Caki2 (cell line): ENCODE measurements around the gene ARID5B. TPM values are rescaled to one million over a fixed set of nuclear protein-coding genes. Genes with fewer than 3 reads are reported as not detected.

Source experiments
- DNase-seq: peaks from one replicate; pipeline ENCODE4 v3.0.0-alpha.2; 2015; ENCODE audit warnings: low read depth
- in situ Hi-C: cut with HindIII; loops from 2 replicates; pipeline ENCODE4 v1.10.0; 2016; ENCODE audit warnings: low sequenced_read_pairs, low pct_unique_long_range_greater_than_20kb, mixed read lengths
- total RNA-seq: library from RNA; depleted of rRNA; stranded (reverse); fragments of >200 nt; shearing (Covaris generic); gene quantifications from 2 replicates; pipeline ENCODE4 v1.2.3, GENCODE V29; 2014; ENCODE audit warnings: low replicate concordance; rRNA removed

Gene ARID5B
- total RNA-seq, 1 experiment from 2014 or later, result 3.1 TPM

- no peak for DNase-seq
- in situ Hi-C loops, result no loop called here
These were observed 211.5 kb downstream of the ARID5B start for GRCh38 chr10:62112963-62113362.

GRCh38 chr10:62113680-62114079 is 212.2 kb downstream of the ARID5B start:
- DNase-seq, result no peak
- in situ Hi-C loops, result no loop called here

GRCh38 chr10:62115321-62115720 is 213.8 kb downstream of the ARID5B start:
- DNase-seq, result no peak
- in situ Hi-C loops, result no loop called here

GRCh38 chr10:62115842-62116241 is 214.3 kb downstream of the ARID5B start:
- in situ Hi-C loops, result no loop called here
- no peak for DNase-seq

GRCh38 chr10:62116896-62117295 is 215.4 kb downstream of the ARID5B start:
- in situ Hi-C loops, result no loop called here

GRCh38 chr10:62121187-62121530 is 219.7 kb downstream of the ARID5B start:
- in situ Hi-C loops, result no loop called here
- no peak for DNase-seq

More at GRCh38 chr10:62116896-62117295, 215.4 kb downstream of the ARID5B start:
- DNase-seq, result no peak

GRCh38 chr10:62127975-62128374 is 226.5 kb downstream of the ARID5B start:
- DNase-seq, result no peak
- in situ Hi-C loops, result no loop called here

- no peak for DNase-seq
- in situ Hi-C loops, result no loop called here
These were observed 229.4 kb downstream of the ARID5B start for GRCh38 chr10:62130948-62131347.

GRCh38 chr10:62131724-62132123 is 230.2 kb downstream of the ARID5B start:
- DNase-seq, result no peak
- in situ Hi-C loops, result no loop called here

- in situ Hi-C loops, result no loop called here
- DNase-seq, result no peak
These were observed 232.1 kb downstream of the ARID5B start for GRCh38 chr10:62133618-62134017.

- in situ Hi-C loops, result no loop called here
- DNase-seq, result no peak
These were observed 235.4 kb downstream of the ARID5B start for GRCh38 chr10:62136931-62137330.

Other genes starting within 250 kb of the ARID5B start
- gene CABCOCO1, start 238.8 kb upstream of the ARID5B start, total RNA-seq, result 0.24 and 1.6 TPM in 2 replicates